Measurements from ENCODE around the gene LDLRAD3. TPM values are rescaled to one million over a fixed set of nuclear protein-coding genes. Genes with fewer than 3 reads are reported as not detected.

Gene LDLRAD3
- total RNA-seq, 1 donor from 2014 or later, result 1.2 TPM

DNA sequence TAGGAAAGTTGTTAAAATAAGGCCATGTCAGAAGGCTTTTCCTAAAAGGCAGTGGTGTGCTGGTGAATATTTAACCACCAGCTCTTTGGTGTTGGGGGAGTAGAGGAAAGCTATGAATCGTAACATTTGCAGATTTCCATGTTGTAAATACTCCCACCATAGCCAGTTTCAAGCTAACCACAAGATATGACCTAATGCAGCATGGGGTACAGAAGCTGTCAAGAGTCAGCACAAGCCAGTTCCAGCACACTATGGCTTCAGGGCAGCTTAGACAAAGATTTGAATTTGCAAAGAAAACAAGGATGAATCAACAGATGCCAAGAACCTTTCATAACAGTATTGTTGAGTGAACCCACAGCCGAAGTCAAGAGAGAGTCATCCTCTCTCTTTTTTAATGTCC is 305.4 kb downstream of the LDLRAD3 start:
- intact Hi-C loops (cut with DNase I), result no loop called here
- DNase-seq (no peak), ATAC-seq (ENCODE audit: poor library complexity) (no peak)

- ATAC-seq (ENCODE audit: poor library complexity) (no peak), DNase-seq (no peak)
- intact Hi-C loops (cut with DNase I), result no loop called here
These were observed 308.0 kb downstream of the LDLRAD3 start for GRCh38 chr11:36251823-36252222.

GRCh38 chr11:36253238-36253637 is 309.4 kb downstream of the LDLRAD3 start:
- intact Hi-C loops (cut with DNase I), result no loop called here
- DNase-seq, result no peak
- ATAC-seq (ENCODE audit: poor library complexity), result no peak

DNA sequence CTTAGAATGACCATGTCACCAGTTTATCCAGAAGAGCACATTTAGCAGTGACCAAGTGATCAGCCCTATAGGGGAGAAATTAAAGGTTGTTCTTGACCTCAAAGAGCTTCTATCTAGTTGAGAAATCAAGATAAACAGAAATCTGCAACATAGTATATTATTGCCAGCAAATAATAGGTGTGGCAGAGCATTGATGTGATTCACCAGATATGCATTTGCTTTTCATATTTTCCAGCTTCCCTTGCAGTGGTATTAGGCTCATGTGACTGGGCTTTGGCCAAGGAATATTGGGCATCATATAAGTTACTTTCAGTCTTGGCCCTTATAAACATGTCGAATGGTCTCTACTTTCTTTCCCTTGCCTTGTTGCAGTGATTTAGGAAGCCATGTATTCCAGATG is 310.9 kb downstream of the LDLRAD3 start:
- intact Hi-C loops (cut with DNase I), result no loop called here
- no peak for ATAC-seq (ENCODE audit: poor library complexity)
- no peak for DNase-seq

DNA sequence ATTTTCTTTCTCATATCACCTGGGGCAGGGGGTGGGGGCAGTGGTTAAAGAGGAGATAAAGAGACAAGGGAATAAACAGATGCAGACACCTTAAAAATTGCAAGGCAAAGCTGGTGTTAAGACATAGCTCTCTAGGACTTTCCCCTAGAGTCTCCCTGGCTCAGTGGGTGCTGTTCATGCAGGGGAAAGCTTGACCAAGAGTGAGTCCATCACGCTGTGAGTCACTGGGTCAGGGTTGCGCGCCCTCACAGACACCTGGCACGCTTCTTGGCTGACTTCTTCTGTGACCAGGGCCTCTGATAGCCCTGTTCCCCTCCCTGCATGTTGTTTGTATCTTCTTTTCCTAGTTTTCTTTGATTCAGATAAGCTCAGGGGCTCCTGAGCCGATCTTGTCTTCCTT is 313.5 kb downstream of the LDLRAD3 start:
- DNase-seq (no peak), ATAC-seq (ENCODE audit: poor library complexity) (no peak)
- intact Hi-C loops (cut with DNase I), result no loop called here

GRCh38 chr11:36258730-36259360 is 315.0 kb downstream of the LDLRAD3 start:
- peak; percentile 80 for ATAC-seq (ENCODE audit: poor library complexity)
- intact Hi-C loops (cut with DNase I), result no loop called here
- DNase-seq, result peak; percentile 54

GRCh38 chr11:36261094-36261493 is 317.2 kb downstream of the LDLRAD3 start:
- intact Hi-C loops (cut with DNase I), result loop anchor here (10.0 kb wide), 2 partner anchors 126 to 446 kb away; no protein-coding TSS in a partner anchor
- DNase-seq (no peak), ATAC-seq (ENCODE audit: poor library complexity) (no peak)

- DNase-seq (no peak), ATAC-seq (ENCODE audit: poor library complexity) (no peak)
- intact Hi-C loops (cut with DNase I), result loop anchor here (10.0 kb wide), 2 partner anchors 129 to 449 kb away; no protein-coding TSS in a partner anchor
These were observed 320.4 kb downstream of the LDLRAD3 start for GRCh38 chr11:36264011-36264972.

- no peak for ATAC-seq (ENCODE audit: poor library complexity)
- no peak for DNase-seq
- intact Hi-C loops (cut with DNase I), result loop anchor here (5.0 to 10.0 kb wide), 3 partner anchors 130 to 648 kb away; partner anchors contain the start of gene FJX1
These were observed 321.1 kb downstream of the LDLRAD3 start for GRCh38 chr11:36264973-36265344.

GRCh38 chr11:36265793-36266628 is 322.1 kb downstream of the LDLRAD3 start:
- ATAC-seq (ENCODE audit: poor library complexity) (peak; percentile 79), DNase-seq (peak; percentile 65)
- intact Hi-C loops (cut with DNase I), result loop anchor here (5.0 to 10.0 kb wide), 3 partner anchors 131 to 649 kb away; partner anchors contain the start of gene FJX1

GRCh38 chr11:36266767-36267166 is 322.9 kb downstream of the LDLRAD3 start:
- DNase-seq (no peak), ATAC-seq (ENCODE audit: poor library complexity) (no peak)
- intact Hi-C loops (cut with DNase I), result loop anchor here (5.0 to 10.0 kb wide), 3 partner anchors 132 to 649 kb away; partner anchors contain the start of gene FJX1

DNA sequence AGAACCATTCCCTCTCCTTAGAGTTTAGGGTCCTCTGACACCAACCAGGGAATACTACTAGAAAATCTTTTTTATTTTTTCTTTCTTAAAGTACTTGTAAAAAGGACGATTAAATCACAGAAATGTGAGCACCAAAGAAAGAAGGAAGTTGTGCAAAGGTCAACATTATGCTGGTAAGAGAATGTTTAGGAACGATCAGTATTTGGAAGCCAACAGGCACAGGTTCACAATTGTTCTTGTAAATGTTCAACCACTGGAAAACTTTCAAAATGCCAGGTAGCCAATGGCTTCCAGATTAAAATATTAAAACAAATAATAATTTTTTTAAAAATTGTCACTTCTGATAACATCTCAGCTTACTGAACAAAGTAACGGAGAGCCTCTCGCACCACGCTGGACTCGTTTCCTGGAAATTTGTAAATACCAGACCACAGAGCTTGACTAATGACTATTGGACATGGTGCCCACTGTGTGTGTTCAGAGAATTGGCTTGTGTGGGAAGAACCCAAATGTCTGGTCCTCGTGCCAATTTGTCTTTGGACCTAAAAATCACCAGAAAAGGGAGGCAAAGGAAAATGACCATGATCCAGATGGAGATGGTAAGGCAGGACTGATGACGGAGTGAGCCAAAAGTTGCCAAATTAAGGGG is 324.6 kb downstream of the LDLRAD3 start:
- intact Hi-C loops (cut with DNase I), result loop anchor here (5.0 to 10.0 kb wide), 3 partner anchors 134 to 651 kb away; partner anchors contain the start of gene FJX1
- DNase-seq (no peak), ATAC-seq (ENCODE audit: poor library complexity) (no peak)

DNA sequence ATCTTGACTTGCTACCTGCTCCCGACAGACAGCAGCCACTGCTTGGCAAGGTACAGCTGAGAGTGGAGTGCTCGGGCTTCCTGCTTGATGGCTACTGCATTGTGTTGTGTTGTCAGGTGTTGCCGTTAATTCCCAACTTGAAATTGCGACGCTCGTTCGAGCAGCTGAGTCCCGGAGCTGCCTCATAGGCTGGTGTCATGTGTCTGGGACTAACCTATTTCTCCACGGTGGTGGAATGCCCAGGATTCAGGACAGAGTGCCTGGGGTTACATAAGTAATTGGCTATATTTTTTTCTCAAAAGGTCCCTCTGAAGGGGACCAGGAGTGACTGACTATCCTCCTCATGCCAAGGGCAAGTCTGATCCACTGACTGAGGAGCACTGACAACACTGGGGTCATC is 326.8 kb downstream of the LDLRAD3 start:
- intact Hi-C loops (cut with DNase I), result no loop called here
- DNase-seq (no peak), ATAC-seq (ENCODE audit: poor library complexity) (no peak)

GRCh38 chr11:36271794-36272407 is 328.0 kb downstream of the LDLRAD3 start:
- intact Hi-C loops (cut with DNase I), result no loop called here
- ATAC-seq (ENCODE audit: poor library complexity) (no peak), DNase-seq (no peak)

GRCh38 chr11:36273110-36273509 is 329.2 kb downstream of the LDLRAD3 start:
- intact Hi-C loops (cut with DNase I), result no loop called here
- ATAC-seq (ENCODE audit: poor library complexity) (no peak), DNase-seq (no peak)

DNA sequence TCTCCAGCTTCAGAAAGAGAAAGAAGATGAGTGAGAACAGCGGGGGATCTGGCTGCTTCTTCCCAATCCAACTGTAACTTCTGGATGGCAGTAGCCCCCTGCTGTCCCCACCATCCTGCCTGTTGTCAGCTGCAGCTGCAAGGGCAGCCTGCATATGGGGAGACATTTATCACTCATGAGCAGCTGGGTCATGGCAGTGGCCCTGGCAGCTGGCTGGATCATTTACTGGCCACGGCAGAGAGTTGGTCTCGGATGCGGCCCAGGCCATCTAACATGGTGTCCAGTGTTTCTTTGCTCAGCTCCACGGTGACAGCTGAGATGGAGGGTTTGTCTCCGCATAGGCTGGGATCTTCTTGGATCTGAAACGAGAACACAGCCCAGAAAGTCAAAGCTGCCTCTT is 330.6 kb downstream of the LDLRAD3 start:
- no peak for DNase-seq
- intact Hi-C loops (cut with DNase I), result no loop called here

DNA sequence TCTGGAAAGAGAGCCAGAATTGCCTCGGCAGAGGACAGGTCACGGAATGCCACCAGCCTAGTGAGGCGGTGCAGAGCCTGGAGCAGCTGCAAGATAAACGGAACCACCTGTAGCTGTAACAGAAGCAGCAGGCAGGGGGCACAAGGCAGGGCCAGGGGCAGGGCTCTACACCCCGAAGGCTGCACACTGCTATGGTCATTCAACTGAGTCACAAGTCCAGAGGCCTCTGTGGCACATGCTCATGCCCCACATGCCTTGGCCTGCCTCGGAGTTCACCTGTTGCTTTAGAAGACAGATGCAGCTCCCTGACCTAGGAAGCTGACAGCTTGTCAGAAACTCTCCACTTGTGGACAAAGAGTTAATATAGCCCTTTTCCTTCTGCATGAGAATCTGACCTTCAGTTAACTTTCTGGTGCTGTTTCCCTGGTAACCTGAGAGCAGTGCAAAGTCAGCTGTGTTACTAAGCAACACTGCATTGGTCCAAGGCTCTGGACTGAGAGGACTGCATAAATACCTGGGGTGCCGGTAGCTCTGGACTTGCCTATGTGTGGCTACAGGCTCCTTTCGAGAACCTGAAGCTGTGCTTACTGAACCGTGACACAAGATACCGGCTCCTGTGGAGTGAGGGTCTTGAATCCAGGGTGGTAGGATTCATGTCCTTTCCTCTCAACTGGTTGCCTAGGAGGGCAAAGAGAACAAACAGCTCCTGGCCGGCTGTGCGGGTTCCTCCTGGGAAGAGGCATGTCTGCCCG is 334.8 kb downstream of the LDLRAD3 start:
- intact Hi-C loops (cut with DNase I), result no loop called here
- no peak for DNase-seq
- no peak for ATAC-seq (ENCODE audit: poor library complexity)

More for the DNA sequence above, 330.6 kb downstream of the LDLRAD3 start:
- no peak for ATAC-seq (ENCODE audit: poor library complexity)
